SU-DHL-6 (cell line): ENCODE results near the gene CCDC144A.
"Not testable (repeated sequence)": the region's sequence is repeated elsewhere in the genome, so short reads cannot be mapped to it uniquely, and the experiment has no call there.

Source experiments
- H2AFZ ChIP-seq: fragments of 200-600 bp; sonication (generic); 2 replicates; pipeline ENCODE4 v1.6.1; 2014; ENCODE audit warnings: low read depth, mild to moderate bottlenecking, moderate library complexity, mixed read lengths, antibody characterized with exemption, low read length; ENCODE audit not compliant: severe bottlenecking
- H3F3A ChIP-seq: fragments of 200-600 bp; shearing (Covaris generic); 2 replicates; pipeline ENCODE4 v1.6.0; 2016; ENCODE audit warnings: antibody characterized with exemption, mild to moderate bottlenecking; ENCODE audit not compliant: insufficient read depth
- H3K27ac ChIP-seq: fragments of 200-600 bp; sonication (generic); 2 replicates; pipeline ENCODE4 v1.5.1; 2016; ENCODE audit warnings: low read depth, mild to moderate bottlenecking, low read length, moderate library complexity, mixed read lengths
- H3K27me3 ChIP-seq: fragments of 200-600 bp; sonication (generic), shearing (Covaris generic); 2 replicates; pipeline ENCODE4 v1.6.0; 2014; ENCODE audit warnings: mild to moderate bottlenecking, low read length
- H3K36me3 ChIP-seq: fragments of 200-600 bp; sonication (generic); 2 replicates; pipeline ENCODE4 v1.6.1; 2014; ENCODE audit warnings: mild to moderate bottlenecking, low read length, mixed read lengths
- H3K4me2 ChIP-seq: fragments of 300-600, 200-600 bp; shearing (Covaris generic), sonication (generic); 2 replicates; pipeline ENCODE4 v1.6.0; 2014; ENCODE audit warnings: low read length, low read depth, mild to moderate bottlenecking; ENCODE audit not compliant: poor library complexity, severe bottlenecking
- H3K4me3 ChIP-seq: fragments of 200-600 bp; sonication (generic); 2 replicates; pipeline ENCODE4 v1.5.1; 2014; ENCODE audit warnings: antibody characterized with exemption, low read length, mild to moderate bottlenecking, mixed read lengths; ENCODE audit not compliant: insufficient read depth, poor library complexity, severe bottlenecking
- H3K79me2 ChIP-seq: fragments of 200-600 bp; sonication (generic); 2 replicates; pipeline ENCODE4 v1.6.1; 2014; ENCODE audit warnings: mild to moderate bottlenecking, low read length, moderate library complexity; ENCODE audit not compliant: insufficient read depth
- H3K9ac ChIP-seq: fragments of 200-600 bp; sonication (generic); 2 replicates; pipeline ENCODE4 v1.7.0; 2014; ENCODE audit warnings: mild to moderate bottlenecking, low read length
- H3K9me2 ChIP-seq: fragments of 200-600 bp; sonication (generic); replicated peaks from 2 replicates; pipeline ENCODE4 v1.6.1; 2014; ENCODE audit warnings: low read length; ENCODE audit not compliant: insufficient read depth
- H3K9me3 ChIP-seq: fragments of 200-600 bp; sonication (generic); 2 replicates; pipeline ENCODE4 v1.6.1; 2014; ENCODE audit warnings: low read length, mixed read lengths; ENCODE audit not compliant: insufficient read depth
- H4K20me1 ChIP-seq: fragments of 200-600 bp; sonication (generic); 2 replicates; pipeline ENCODE4 v1.6.1; 2014; ENCODE audit warnings: low read depth, mild to moderate bottlenecking, antibody characterized with exemption, low read length, moderate library complexity, mixed read lengths

CCDC144A gene

DNA sequence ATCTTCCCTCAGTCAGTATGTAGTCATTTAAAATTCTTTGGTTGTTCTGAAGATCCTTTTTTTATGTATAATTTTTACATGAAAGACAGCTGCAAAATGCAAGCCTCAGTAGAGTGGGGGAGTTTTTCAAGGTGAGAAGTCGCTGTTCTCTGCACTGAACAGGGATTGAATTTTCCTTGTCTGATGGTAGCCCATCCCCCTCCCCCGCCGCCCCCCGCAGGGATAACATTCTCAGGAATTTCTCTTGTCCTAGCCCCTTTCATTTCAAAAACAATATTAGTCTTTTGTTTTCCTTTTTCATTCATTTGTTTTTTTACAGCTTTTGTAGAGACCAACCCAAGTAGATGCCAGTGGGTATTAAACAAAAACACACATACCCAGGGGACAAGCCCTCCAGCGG lies 2.9 kb upstream of the CCDC144A start:
- H3K4me2 ChIP-seq, H3K9ac ChIP-seq: not testable (repeated sequence)

DNA sequence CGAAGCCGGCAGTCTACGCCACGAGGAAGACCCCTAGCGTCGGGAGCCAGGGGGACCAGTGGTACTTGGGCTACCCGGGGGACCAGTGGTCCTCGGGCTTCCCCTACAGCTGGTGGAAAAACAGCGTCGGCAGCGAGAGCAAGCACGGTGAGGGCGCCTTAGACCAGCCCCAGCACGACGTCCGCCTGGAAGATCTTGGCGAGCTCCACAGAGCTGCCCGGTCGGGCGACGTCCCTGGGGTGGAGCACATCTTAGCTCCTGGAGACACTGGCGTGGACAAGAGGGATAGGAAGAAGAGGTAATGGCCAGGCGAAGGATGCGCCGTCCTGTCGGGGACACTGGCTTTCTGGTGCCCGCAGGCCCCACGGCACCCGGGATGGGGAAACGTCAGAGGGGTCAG lies 406 bp downstream of the CCDC144A start:
- not testable (repeated sequence) for H3K4me3 ChIP-seq, H3K9me2 ChIP-seq, H3F3A ChIP-seq, H2AFZ ChIP-seq, H3K9me3 ChIP-seq, H3K79me2 ChIP-seq, H3K27ac ChIP-seq, H3K36me3 ChIP-seq, H3K4me2 ChIP-seq, H3K27me3 ChIP-seq, H4K20me1 ChIP-seq, H3K9ac ChIP-seq

More for the DNA sequence above, 2.9 kb upstream of the CCDC144A start:
- H4K20me1 ChIP-seq, H3F3A ChIP-seq, H3K9me3 ChIP-seq, H3K27ac ChIP-seq, H3K79me2 ChIP-seq, H3K36me3 ChIP-seq, H3K27me3 ChIP-seq, H3K4me3 ChIP-seq, H2AFZ ChIP-seq, H3K9me2 ChIP-seq: not testable (repeated sequence)

DNA sequence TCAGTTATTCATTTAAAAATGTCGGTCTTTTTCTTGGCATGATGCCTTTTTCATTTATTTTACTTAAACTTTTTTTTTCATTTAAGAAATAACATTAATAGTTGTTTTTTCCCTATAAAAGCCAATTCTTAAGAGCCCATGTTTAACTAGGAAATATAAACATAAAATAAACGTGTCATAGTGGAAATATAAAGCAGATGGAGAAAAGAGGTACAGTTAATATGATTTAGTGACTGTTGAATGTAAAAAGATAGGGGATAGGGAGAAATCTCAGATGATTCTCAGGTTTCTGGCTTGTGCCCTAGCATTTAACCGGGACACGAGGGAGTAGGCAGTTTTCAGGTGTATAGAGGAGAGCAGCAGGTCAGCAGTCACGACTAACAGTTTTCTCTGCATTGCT lies 7.6 kb downstream of the CCDC144A start:
- H4K20me1 ChIP-seq, H3K9ac ChIP-seq, H3K4me3 ChIP-seq, H3K27me3 ChIP-seq, H2AFZ ChIP-seq, H3K9me3 ChIP-seq, H3K36me3 ChIP-seq, H3F3A ChIP-seq, H3K79me2 ChIP-seq, H3K9me2 ChIP-seq, H3K4me2 ChIP-seq, H3K27ac ChIP-seq: not testable (repeated sequence)

DNA sequence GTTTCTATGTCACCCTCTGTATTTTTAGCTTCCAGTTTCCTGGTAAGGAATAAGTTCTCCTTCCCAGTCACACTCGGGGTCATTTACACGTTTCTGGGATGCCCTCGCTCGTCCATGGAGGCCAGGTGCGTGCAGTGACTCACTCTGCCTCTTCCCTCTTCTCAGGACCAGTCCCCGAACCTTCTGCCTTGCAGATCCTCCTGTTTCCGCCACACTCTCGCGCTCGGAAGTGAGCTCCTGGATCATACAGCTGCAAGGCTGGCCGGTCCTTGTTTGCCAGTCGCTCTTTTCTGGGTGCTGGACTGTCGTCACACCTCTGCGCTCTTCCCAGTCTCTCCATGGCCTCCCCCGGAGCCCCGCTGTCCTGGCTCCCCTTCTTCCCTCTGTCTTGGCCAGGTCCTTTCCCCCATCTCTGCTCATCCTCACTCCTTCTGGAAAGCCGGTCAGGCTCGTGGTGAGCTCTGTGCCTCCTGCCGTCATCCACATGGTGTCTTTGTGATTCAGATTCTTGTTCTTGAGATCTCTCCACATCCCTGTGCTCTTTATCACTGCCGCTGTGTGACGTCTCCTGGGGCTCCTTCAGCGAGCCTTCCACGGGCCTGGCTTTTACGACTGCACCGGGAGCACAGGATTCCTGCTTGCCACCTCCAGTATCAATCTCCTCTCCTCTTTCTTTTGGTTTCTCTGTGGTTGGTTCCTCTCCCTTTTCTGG lies 55.6 kb downstream of the CCDC144A start:
- not testable (repeated sequence) for H3K36me3 ChIP-seq, H2AFZ ChIP-seq, H3K4me2 ChIP-seq, H3K79me2 ChIP-seq, H3F3A ChIP-seq, H3K27me3 ChIP-seq, H3K9me2 ChIP-seq, H3K9me3 ChIP-seq, H4K20me1 ChIP-seq, H3K27ac ChIP-seq, H3K9ac ChIP-seq, H3K4me3 ChIP-seq

DNA sequence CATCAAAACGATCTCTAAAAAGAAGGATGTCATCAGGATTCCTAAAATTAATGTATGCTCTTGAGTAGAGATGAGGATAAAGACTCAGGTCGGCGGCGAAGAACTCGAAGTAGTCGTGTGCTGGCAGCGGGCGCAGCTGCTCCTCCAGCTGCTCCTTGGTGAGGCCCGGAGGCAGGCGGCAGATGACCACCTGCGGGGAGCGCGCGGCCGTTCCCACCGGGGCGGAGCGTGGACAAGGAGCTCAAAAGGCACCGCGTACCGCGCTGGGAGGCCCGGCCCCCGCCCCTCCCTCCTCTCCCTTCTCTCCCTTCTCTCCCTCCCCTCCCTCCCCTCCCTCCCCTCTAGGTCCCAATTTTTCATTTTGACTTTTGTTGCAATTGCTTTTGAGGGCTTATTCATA lies 56.5 kb downstream of the CCDC144A start:
- not testable (repeated sequence) for H3K4me3 ChIP-seq, H4K20me1 ChIP-seq, H3K9me2 ChIP-seq, H3K36me3 ChIP-seq, H2AFZ ChIP-seq, H3K27me3 ChIP-seq, H3K9ac ChIP-seq, H3K9me3 ChIP-seq, H3K79me2 ChIP-seq, H3F3A ChIP-seq, H3K4me2 ChIP-seq, H3K27ac ChIP-seq

DNA sequence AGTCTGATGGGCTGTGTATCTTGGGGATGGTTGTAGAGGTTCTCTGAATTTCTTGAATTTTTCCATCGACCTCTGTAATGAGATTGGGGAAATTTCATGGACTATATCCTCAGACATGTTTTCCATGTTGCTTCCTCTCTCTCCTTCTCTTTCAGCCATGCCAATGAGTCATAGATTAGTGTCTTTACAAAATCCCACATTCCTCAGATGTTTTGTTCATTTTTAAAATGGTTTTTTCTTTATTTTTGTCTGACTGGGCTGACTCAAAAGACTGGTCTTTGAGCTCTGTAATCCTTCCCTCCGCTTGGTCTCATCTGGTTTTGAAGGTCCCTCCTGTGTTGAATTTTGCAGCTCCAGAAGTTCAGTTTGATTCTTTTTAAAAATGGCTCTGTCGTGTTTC lies 60.5 kb downstream of the CCDC144A start:
- H4K20me1 ChIP-seq, H3K4me3 ChIP-seq, H2AFZ ChIP-seq, H3K27me3 ChIP-seq, H3K4me2 ChIP-seq, H3K27ac ChIP-seq, H3K36me3 ChIP-seq, H3K79me2 ChIP-seq, H3F3A ChIP-seq, H3K9me3 ChIP-seq, H3K9me2 ChIP-seq, H3K9ac ChIP-seq: not testable (repeated sequence)
